ENCODE measurements around the gene PRDM1.

GRCh38 chr6:106104476-106104875 lies 18.3 kb downstream of the PRDM1 start:
- no peak for TF ChIP-seq CTCF (IDR thresholded peaks at IDR 0.05)
- TF ChIP-seq POLR2A (IDR thresholded peaks at IDR 0.05): no peak

Measured in uterus (tissue), 2 donors.